LNCaP clone FGC (cell line): ENCODE data around the gene IGFBP2.

Experiments used
- DNase-seq: peaks from one replicate; pipeline ENCODE4 v3.0.0-alpha.2; 2011; ENCODE audit warnings: low read depth
- H3K4me3 ChIP-seq: 2 replicates; pipeline ENCODE4 v1.5.1; 2011; ENCODE audit warnings: mild to moderate bottlenecking, low read depth, low read length, control low read depth
- CTCF ChIP-seq: IDR thresholded peaks from 2 replicates; pipeline ENCODE4 v1.5.1; 2012; ENCODE audit warnings: mild to moderate bottlenecking; ENCODE audit not compliant: control insufficient read depth, insufficient read depth; ENCODE audit errors: extremely low read depth

Gene IGFBP2

GRCh38 chr2:216657086-216657855, 24.1 kb downstream of the IGFBP2 start:
- no peak for TF ChIP-seq CTCF
- no peak overlapping the region for H3K4me3 ChIP-seq
- DNase-seq = no peak

DNA sequence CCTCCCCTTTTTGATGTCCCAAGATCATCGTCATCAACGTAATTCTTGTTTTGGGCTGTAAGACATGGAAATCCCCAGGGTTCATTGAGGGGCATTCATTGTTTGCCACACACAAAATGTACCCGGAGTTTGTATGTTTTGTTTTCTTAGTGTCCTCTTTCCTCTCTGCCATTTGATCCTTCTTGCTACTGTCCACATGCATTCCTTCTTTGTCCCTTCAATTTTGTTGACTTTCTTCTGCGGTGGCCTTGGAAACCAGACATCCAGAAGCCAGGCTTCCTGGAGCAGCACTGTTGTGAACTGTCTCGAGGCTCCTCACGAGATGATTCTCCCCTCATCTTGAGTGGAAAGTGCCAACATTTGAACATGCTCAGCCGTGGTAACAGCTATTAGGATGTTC, 24.8 kb downstream of the IGFBP2 start:
- no peak overlapping the region for H3K4me3 ChIP-seq
- DNase-seq = no peak
- no peak for TF ChIP-seq CTCF

DNA sequence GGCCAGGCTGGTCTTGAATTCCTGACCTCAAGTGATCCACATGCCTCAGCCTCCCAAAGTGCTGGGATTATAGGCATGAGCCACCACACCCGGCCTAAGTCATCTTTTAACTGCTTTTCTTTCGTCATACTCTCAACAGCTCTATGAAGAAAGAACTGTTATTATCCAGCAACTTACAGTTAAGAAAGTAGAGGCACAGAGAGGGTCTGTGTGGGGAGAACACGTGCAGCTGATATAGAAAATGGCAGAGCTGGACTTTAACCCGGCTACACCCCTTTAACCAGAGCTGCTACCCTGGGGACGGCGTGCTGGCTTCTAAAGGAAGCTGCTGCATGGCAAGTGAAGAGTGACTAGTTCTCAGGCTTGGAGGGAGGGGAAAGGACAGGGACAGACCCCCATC, 25.5 kb downstream of the IGFBP2 start:
- no peak for DNase-seq
- no peak overlapping the region for H3K4me3 ChIP-seq
- TF ChIP-seq CTCF = no peak

- no peak for DNase-seq
- no peak for TF ChIP-seq CTCF
- no peak overlapping the region for H3K4me3 ChIP-seq
Measured at GRCh38 chr2:216659276-216659675, 26.1 kb downstream of the IGFBP2 start.

GRCh38 chr2:216660496-216660895, 27.3 kb downstream of the IGFBP2 start:
- TF ChIP-seq CTCF = no peak
- H3K4me3 ChIP-seq = no peak overlapping the region
- DNase-seq = no peak

- no peak for DNase-seq
- TF ChIP-seq CTCF = no peak
- H3K4me3 ChIP-seq = no peak overlapping the region
Measured at GRCh38 chr2:216661051-216661450, 27.8 kb downstream of the IGFBP2 start.
